Effector memory CD4-positive, alpha-beta T cell (primary cell): Measurements from ENCODE around the gene NTRK2.

Source experiments
- DNase-seq, 3 donors: peaks; one replicate each; pipeline ENCODE4 v3.0.0-alpha.2; 2020
- H3K27ac ChIP-seq: 2 replicates; pipeline ENCODE4 v1.7.0; 2013; ENCODE audit warnings: mild to moderate bottlenecking, low read length, moderate library complexity; ENCODE audit not compliant: insufficient read depth, poor library complexity, severe bottlenecking
- H3K27me3 ChIP-seq: replicated peaks from 2 replicates; pipeline ENCODE4 v1.7.0; 2013; ENCODE audit warnings: mild to moderate bottlenecking, low read length; ENCODE audit not compliant: insufficient read depth, control insufficient read depth, poor library complexity, severe bottlenecking
- H3K36me3 ChIP-seq: 2 replicates; pipeline ENCODE4 v1.7.0; 2013; ENCODE audit warnings: mild to moderate bottlenecking, low read length, moderate library complexity; ENCODE audit not compliant: control insufficient read depth, insufficient read depth
- H3K4me1 ChIP-seq: 2 replicates; pipeline ENCODE4 v1.7.0; 2013; ENCODE audit warnings: low read length, mild to moderate bottlenecking; ENCODE audit not compliant: control insufficient read depth, insufficient read depth, poor library complexity, severe bottlenecking
- H3K4me3 ChIP-seq: 2 replicates; pipeline ENCODE4 v1.7.0; 2013; ENCODE audit warnings: low read length, low read depth, mild to moderate bottlenecking; ENCODE audit not compliant: insufficient read depth, poor library complexity, severe bottlenecking
- H3K9me3 ChIP-seq: 2 replicates; pipeline ENCODE4 v1.7.0; 2013; ENCODE audit warnings: mild to moderate bottlenecking, low read length, moderate library complexity; ENCODE audit not compliant: control insufficient read depth
- total RNA-seq, 3 donors: gene quantifications; one replicate each; lab custom pipeline; 2026; lab: John Stamatoyannopoulos, UW

The NTRK2 gene
- total RNA-seq, result 0 to 1.2 (median 1.0) reads per million in 3 donors

DNA sequence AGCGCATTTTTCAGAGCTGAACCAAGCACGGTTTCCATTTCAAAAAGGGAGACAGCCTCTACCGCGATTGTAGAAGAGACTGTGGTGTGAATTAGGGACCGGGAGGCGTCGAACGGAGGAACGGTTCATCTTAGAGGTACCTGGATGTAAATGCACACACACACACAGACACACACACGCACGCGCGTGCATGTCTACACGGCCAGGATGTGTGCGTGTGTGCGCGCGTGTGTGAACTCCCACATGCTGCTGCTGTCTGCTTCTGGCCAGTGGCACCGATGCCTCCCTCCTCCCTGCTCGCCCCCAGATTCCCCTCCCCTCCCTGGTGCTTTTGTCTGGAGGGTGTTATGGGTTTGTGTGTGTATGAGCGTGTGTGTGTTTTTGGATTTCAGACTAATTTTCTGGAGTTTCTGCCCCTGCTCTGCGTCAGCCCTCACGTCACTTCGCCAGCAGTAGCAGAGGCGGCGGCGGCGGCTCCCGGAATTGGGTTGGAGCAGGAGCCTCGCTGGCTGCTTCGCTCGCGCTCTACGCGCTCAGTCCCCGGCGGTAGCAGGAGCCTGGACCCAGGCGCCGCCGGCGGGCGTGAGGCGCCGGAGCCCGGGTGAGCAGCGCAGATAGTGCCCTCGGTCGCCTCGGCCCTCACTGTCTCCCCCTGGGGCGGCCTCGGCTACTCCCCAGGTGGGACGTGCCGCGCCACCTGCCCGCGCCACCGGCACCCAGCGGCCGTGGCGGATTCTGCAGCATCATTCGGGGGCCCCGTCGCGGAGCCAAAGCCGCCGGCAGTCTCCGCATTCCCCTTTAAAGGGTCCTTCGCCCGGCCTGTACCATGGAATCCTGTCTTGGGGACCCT lies at the start of gene NTRK2:
Gene NTRK2, plus strand, starts transcription at position 442 of the 850 bp plus-strand sequence. CDS start 1,020 bp downstream, outside the sequence.
- no peak within 1 kb of the TSS for H3K27ac ChIP-seq
- no peaks in the 10 kb centered on the region for H3K27me3 ChIP-seq
- H3K36me3 ChIP-seq, result no peaks in the 10 kb centered on the region
- H3K4me1 ChIP-seq, result no peaks in the 10 kb centered on the region
- no peaks in the 10 kb centered on the region for H3K9me3 ChIP-seq
- H3K4me3 ChIP-seq, result peak within 1 kb of the TSS; percentile 32
- no peak for DNase-seq

DNA sequence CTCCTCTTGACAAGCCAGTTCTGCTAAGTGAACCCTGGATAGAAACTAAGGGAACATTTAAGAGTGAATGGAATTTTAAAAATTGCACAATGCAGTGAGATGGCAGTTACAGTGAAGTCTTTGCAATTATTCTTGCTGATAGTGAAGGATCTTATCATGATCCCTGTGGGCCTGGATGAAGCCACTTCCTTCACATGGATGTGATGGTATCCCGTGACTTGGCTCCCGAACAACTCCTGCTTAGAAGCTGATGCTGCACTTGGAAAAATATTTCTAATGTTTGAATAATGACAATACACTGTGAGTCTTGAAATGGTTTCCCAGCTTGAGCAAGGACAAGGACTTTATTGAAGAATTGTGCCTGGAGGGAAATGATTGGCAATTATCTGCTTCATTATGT lies 49.2 kb upstream of the NTRK2 start:
- Histone ChIP-seq H3K4me1 (no peaks in the 10 kb centered on the region), H3K4me3 (no peak overlapping the region), H3K9me3 (no peaks in the 10 kb centered on the region), H3K27ac (no peak overlapping the region), H3K27me3 (no peaks in the 10 kb centered on the region), H3K36me3 (no peaks in the 10 kb centered on the region)
- no peak for DNase-seq

DNA sequence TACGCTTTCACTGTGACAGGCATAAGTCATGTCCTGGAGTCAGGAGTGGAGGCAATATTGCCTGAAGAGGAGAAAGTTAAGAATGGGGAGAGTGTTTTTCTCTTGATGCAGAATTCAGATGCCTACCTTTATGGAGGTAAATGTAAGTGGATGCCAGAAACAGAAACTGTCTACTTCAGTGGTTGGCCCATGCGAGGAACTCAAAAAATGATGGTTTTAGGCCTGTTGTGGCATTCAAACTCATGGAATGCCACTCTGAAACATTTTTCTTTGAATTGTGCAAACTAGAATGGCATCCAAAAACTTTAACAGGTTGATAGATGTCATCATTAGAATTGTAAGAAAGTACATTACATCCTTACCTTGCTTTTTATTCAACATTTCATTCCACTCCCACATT lies 47.7 kb upstream of the NTRK2 start:
- no peak for DNase-seq
- no peaks in the 10 kb centered on the region for H3K4me1 ChIP-seq

DNA sequence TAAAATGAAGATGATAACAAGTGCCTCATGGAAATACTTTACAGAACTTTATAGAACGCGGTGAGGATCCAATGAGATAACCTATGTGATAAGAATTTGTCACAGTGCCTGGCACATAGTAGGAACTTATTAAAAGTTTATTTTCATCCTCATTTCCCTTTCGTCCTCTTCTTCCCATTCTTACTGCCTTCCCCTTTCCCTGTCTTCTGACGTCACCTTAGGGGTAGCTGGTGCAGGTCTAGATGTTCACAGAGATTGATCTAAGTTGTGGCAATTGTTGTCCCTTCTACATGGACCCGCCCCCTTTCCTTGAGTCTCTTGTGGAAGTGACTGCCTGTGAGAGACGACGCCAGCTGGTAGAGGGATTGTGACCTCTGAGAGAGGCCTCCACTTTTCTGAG lies 46.5 kb upstream of the NTRK2 start:
- Histone ChIP-seq H3K4me1 (no peaks in the 10 kb centered on the region), H3K27ac (no peak overlapping the region), H3K27me3 (no peaks in the 10 kb centered on the region), H3K9me3 (no peaks in the 10 kb centered on the region), H3K4me3 (no peak overlapping the region), H3K36me3 (no peaks in the 10 kb centered on the region)
- no peak for DNase-seq

More for the DNA sequence above, 47.7 kb upstream of the NTRK2 start:
- H3K36me3 ChIP-seq, result no peaks in the 10 kb centered on the region
- H3K27ac ChIP-seq, result no peak overlapping the region
- H3K27me3 ChIP-seq, result no peaks in the 10 kb centered on the region
- no peak overlapping the region for H3K4me3 ChIP-seq
- no peaks in the 10 kb centered on the region for H3K9me3 ChIP-seq

DNA sequence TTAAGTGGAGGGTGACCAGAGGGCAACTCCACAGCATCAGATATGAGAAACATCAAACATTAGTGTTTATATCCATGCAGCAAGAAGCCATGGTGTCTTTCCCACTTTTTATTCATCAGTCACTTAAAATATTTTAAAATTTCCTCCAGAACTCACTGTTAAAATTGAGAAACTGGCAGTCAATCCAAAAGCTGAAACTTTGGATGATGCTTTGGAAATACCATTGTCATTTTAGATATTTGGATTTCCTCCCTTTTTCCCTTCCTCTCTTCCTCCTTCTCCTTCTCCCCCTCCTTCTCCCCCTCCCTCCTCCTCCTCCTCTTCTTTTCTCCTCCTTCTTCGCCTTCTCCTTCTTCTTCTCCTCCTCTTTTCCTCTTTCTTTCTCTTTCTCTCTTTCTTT lies 33.1 kb upstream of the NTRK2 start:
- no peaks in the 10 kb centered on the region for H3K36me3 ChIP-seq
- H3K9me3 ChIP-seq, result no peaks in the 10 kb centered on the region
- no peaks in the 10 kb centered on the region for H3K4me1 ChIP-seq

DNA sequence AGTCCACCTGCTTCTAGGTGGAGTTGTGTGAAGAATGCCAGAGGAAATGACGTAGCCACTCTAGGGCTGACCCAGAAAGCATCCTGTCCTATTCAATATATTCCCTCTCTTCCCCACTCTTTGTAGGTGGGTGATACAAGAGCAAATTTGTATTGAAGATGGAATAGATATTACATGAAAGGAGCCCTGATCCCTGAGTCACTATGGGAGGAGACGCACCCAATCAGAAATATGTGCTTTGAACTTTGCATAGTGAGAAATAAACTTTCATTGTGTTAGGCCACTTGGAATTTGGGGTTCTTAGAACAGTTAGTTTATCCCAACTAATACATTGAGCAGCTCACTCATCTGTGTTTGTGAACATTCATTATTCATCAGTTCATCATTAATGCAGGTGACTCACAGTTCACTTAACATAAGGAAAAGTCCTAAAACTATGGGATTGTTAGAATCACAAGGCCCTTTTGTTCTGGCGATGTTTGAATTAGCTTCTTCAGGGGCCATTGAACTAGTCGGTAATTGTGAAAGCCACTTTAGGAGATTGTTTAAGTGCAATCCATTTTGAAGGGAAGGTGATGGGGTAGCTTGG lies 26.9 kb upstream of the NTRK2 start:
- Histone ChIP-seq H3K27me3 (no peaks in the 10 kb centered on the region), H3K27ac (no peak overlapping the region), H3K9me3 (no peaks in the 10 kb centered on the region), H3K36me3 (no peaks in the 10 kb centered on the region), H3K4me1 (no peaks in the 10 kb centered on the region), H3K4me3 (no peak overlapping the region)
- DNase-seq, result no peak

More for the DNA sequence above, 33.1 kb upstream of the NTRK2 start:
- Histone ChIP-seq H3K27me3 (no peaks in the 10 kb centered on the region), H3K27ac (no peak overlapping the region), H3K4me3 (no peak overlapping the region)
- no peak for DNase-seq

DNA sequence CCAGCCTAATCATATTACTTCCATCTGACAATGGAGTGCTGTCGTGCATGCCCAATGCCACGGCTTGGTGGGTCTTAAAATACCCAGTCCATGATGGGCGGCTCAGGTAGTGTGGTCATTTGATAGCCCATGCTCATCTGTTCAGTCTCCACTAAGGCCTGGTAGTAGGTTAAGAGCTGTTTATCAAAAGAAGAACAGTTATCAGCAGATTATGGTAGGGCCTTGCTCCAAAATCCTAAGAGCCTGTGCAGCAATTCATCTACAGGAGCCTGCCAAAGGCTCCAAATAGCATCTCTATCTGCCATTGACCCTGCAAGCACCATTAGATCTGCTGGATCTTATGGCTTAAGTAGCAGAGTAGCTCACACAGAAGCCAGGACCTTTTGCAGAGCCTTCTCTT lies 21.8 kb upstream of the NTRK2 start:
- H3K4me1 ChIP-seq, result no peaks in the 10 kb centered on the region
- no peak for DNase-seq
- H3K27me3 ChIP-seq, result no peaks in the 10 kb centered on the region
- H3K9me3 ChIP-seq, result no peaks in the 10 kb centered on the region
- H3K36me3 ChIP-seq, result no peaks in the 10 kb centered on the region
- H3K27ac ChIP-seq, result no peak overlapping the region
- H3K4me3 ChIP-seq, result no peak overlapping the region

DNA sequence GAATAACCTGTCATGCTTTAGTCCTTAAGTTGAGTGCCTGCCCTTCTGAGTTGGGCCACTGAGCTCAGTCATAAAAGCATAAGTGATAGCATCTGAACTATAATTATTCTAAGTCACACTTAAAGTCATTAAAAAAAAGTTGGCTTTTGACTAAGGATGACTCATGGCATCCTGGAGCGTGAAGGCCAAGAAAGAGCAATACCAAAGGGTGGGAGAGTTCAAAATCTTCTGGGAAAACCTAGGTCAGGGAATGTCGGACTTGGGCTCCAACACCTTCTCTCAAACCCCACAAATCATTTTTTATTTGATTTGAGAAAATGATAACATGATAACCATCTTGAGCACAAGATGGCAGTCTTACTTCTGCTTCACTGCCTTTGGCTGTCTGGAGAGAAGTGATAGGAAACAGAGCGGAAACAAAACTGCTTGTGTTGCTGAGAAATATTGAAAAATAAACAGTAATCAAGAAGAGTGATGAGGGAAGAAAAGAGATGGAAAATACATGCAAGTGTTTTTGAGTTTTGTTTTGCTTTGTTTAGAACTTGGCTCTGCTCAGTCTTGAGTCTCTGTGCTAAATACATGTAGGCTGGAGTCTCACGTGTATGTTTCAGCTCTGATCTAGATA lies 16.9 kb upstream of the NTRK2 start:
- no peaks in the 10 kb centered on the region for H3K36me3 ChIP-seq
- no peak overlapping the region for H3K4me3 ChIP-seq
- DNase-seq, result no peak
- H3K27me3 ChIP-seq, result no peaks in the 10 kb centered on the region
- no peak overlapping the region for H3K27ac ChIP-seq
- no peaks in the 10 kb centered on the region for H3K9me3 ChIP-seq
- H3K4me1 ChIP-seq, result no peaks in the 10 kb centered on the region

DNA sequence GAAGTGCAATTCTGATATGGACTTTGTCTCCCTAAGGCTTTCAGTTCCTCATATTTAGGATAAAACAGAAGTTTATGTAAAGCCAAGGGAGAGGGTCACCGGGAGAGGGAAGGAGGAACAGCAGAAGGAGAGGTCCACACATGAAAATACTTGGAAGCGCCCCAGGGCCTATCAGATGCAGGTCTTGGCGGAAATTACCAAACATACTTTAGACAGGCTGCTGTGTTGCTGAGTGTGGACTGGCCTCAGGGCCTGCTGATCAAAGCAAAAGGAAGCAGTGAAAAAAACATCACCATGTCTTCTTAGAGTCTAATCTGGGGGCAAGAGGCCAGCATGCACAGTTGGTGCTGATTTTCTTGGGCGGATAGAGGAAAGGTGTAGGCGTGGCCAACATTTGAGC lies 14.1 kb upstream of the NTRK2 start:
- Histone ChIP-seq H3K4me3 (no peak overlapping the region), H3K9me3 (no peaks in the 10 kb centered on the region), H3K27ac (no peak overlapping the region), H3K36me3 (no peaks in the 10 kb centered on the region), H3K4me1 (no peaks in the 10 kb centered on the region), H3K27me3 (no peaks in the 10 kb centered on the region)
- DNase-seq, result no peak

DNA sequence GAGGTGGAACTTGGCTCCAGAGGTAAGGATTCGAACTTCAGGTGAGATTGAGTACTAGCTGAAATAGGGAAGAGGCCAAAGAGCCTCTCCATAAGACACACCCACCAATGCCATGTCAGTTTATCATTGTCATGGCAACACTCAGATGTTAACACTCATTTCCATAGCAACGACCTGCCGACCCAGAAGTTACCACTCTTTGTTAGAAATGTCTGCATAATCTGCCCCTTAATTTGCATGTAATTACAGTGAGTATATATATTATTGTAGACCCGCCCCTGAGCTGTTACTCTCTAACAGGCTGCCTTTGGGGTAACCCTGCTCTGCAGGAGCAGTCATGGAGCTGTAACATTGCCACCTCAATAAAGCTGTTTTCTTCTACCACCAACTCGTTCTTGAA lies 10.2 kb upstream of the NTRK2 start:
- DNase-seq, result no peak
- H3K27ac ChIP-seq, result no peak overlapping the region
- H3K4me1 ChIP-seq, result no peaks in the 10 kb centered on the region
- H3K36me3 ChIP-seq, result no peaks in the 10 kb centered on the region
- H3K4me3 ChIP-seq, result no peak overlapping the region
- H3K27me3 ChIP-seq, result no peaks in the 10 kb centered on the region
- no peaks in the 10 kb centered on the region for H3K9me3 ChIP-seq
